ENCODE data around the gene CDH26. TPM values are rescaled to one million over a fixed set of nuclear protein-coding genes. Genes with fewer than 3 reads are reported as not detected.
"Not testable (repeated sequence)": the region's sequence is repeated elsewhere in the genome, so short reads cannot be mapped to it uniquely, and the experiment has no call there.

CDH26 gene
- total and polyA plus RNA-seq, 7 experiments from 2014 or later = 0.09 to 6.6 (median 2.4) TPM; not detected in 1

DNA sequence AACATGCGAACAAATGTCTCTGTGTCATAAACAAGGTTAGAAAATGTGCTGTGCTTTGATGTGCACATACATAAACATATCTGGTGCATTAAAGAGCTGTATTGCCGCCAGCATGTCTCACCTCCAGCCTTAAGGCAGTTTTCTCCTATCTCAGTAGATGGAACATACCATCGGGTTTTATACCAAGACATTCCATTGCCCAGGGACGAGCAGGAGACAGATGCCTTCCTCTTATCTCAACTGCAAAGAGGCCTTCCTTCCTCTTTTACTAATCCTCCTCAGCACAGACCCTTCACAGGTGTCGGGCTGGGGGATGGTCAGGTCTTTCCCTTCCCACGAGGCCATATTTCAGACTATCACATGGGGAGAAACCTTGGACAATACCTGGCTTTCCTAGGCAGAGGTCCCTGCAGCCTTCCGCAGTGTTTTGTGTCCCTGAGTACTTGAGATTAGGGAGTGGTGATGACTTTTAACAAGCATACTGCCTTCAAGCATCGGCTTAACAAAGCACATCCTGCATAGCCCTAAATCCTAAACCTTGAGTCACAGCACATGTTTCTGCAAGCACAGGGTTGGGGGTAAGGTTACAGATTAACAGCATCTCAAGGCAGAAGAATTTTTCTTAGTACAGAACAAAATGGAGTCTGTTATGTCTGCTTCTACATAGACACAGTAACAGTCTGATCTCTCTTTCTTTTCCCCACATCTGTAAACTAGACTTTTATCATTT is 83.4 kb downstream of the CDH26 start:
- DNase-seq; H3K4me1 Mint-ChIP-seq; H3K27ac Mint-ChIP-seq; H3K4me3 ChIP-seq (ENCODE audit: low read length); H3K27me3 ChIP-seq (ENCODE audit: control insufficient read depth in 2 of 2, insufficient read depth in 2 of 2, low read length in 2 of 2); H3K36me3 ChIP-seq (ENCODE audit: control insufficient read depth in 2 of 3, insufficient read depth in 3 of 3, low read length in 3 of 3); H3K9me3 Mint-ChIP-seq; POLR2A ChIA-PET; H3K27ac ChIP-seq (ENCODE audit: low read depth, low read length); ATAC-seq; H3K36me3 Mint-ChIP-seq; H3K4me3 Mint-ChIP-seq; H3K4me1 ChIP-seq (ENCODE audit: control insufficient read depth in 2 of 2, insufficient read depth in 2 of 2, low read length in 2 of 2); CTCF ChIA-PET; H3K9me3 ChIP-seq (ENCODE audit: control insufficient read depth in 2 of 3, low read length in 3 of 3); intact Hi-C loops (cut with micrococcal nuclease): not testable (repeated sequence)
- peaks cover 0 to 15% (median 9%) of the 10 kb centered on the region in 5 donors for H3K27me3 Mint-ChIP-seq

DNA sequence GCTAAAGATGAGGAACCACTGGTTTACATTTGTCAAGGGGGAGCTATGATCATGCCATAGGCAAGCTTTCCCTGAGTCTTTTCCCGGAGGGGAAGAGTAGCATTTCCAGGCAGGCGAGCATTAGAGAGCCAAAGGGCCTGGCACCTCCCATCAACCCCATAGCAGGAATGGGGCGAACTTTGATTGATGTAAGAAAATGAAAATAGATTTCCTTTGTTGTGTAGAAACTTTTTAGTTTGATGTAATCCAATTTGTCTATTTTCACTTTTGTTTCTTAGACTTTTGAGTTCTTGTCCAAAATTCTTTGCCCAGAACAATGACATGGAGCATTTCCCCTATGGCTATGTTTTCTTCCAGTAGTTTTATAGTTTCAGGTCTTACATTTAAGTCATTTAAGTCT is 85.2 kb downstream of the CDH26 start:
- Mint-ChIP-seq H3K36me3 (peaks cover 0 to 3% (median 0%) of the 10 kb centered on the region in 5 donors), H3K4me3 (no peak overlapping the region), H3K9me3 (no peaks in the 10 kb centered on the region), H3K27ac (no peak overlapping the region), H3K4me1 (peaks cover 0 to 8% (median 0%) of the 10 kb centered on the region in 7 donors), H3K27me3 (peaks cover 0 to 13% (median 6%) of the 10 kb centered on the region in 5 donors)
- no peak overlapping the region for H3K4me3 ChIP-seq (ENCODE audit: low read length)
- no peaks in the 10 kb centered on the region for H3K9me3 ChIP-seq (ENCODE audit: control insufficient read depth in 2 of 3, low read length in 3 of 3)
- intact Hi-C loops (cut with micrococcal nuclease) = no loop called here
- DNase-seq = no peak
- ATAC-seq = no peak
- no peaks in the 10 kb centered on the region for H3K36me3 ChIP-seq (ENCODE audit: control insufficient read depth in 2 of 3, insufficient read depth in 3 of 3, low read length in 3 of 3)
- POLR2A ChIA-PET = no interaction called here
- H3K4me1 ChIP-seq (ENCODE audit: control insufficient read depth in 2 of 2, insufficient read depth in 2 of 2, low read length in 2 of 2) = no peaks in the 10 kb centered on the region
- CTCF ChIA-PET = no interaction called here
- H3K27me3 ChIP-seq (ENCODE audit: control insufficient read depth in 2 of 2, insufficient read depth in 2 of 2, low read length in 2 of 2) = no peaks in the 10 kb centered on the region
- no peak overlapping the region for H3K27ac ChIP-seq (ENCODE audit: low read depth, low read length)

DNA sequence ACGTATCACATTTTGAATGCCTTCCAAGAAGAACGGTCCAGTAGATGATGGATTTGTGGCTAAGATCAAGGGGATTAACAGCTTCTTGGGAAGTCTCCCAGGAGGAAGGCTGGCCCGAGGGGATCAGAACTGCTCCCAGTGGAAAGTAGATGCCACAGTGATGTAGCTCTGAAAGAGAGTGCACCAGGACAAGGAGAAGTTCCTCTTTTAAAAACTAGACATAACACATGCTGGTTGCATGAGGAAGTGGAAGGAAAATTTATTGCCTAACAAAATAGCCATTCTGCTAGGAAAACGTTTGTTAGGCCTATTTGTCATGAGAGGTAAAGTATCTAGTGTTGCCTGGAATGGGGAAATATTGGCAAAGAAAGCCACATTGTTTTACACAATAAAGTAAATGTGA is 87.8 kb downstream of the CDH26 start:
- CTCF ChIA-PET = no interaction called here
- peaks cover 0 to 1% (median 0%) of the 10 kb centered on the region in 11 donors for H3K9me3 Mint-ChIP-seq
- Histone ChIP-seq H3K27ac (ENCODE audit: low read depth, low read length) (no peak overlapping the region), H3K4me3 (ENCODE audit: low read length) (no peak overlapping the region), H3K9me3 (ENCODE audit: control insufficient read depth in 2 of 3, low read length in 3 of 3) (no peaks in the 10 kb centered on the region), H3K36me3 (ENCODE audit: control insufficient read depth in 2 of 3, insufficient read depth in 3 of 3, low read length in 3 of 3) (no peaks in the 10 kb centered on the region), H3K4me1 (ENCODE audit: control insufficient read depth in 2 of 2, insufficient read depth in 2 of 2, low read length in 2 of 2) (no peaks in the 10 kb centered on the region), H3K27me3 (ENCODE audit: control insufficient read depth in 2 of 2, insufficient read depth in 2 of 2, low read length in 2 of 2) (no peaks in the 10 kb centered on the region)
- ATAC-seq (peak; percentile 61), DNase-seq (no peak)
- peaks cover 0 to 18% (median 10%) of the 10 kb centered on the region in 5 donors for H3K27me3 Mint-ChIP-seq
- H3K36me3 Mint-ChIP-seq = peaks cover 0 to 3% (median 0%) of the 10 kb centered on the region in 5 donors
- H3K4me3 Mint-ChIP-seq = no peak overlapping the region
- peaks cover 0 to 8% (median 0%) of the 10 kb centered on the region in 7 donors for H3K4me1 Mint-ChIP-seq
- no peak overlapping the region for H3K27ac Mint-ChIP-seq
- POLR2A ChIA-PET = no interaction called here
- intact Hi-C loops (cut with micrococcal nuclease) = no loop called here

DNA sequence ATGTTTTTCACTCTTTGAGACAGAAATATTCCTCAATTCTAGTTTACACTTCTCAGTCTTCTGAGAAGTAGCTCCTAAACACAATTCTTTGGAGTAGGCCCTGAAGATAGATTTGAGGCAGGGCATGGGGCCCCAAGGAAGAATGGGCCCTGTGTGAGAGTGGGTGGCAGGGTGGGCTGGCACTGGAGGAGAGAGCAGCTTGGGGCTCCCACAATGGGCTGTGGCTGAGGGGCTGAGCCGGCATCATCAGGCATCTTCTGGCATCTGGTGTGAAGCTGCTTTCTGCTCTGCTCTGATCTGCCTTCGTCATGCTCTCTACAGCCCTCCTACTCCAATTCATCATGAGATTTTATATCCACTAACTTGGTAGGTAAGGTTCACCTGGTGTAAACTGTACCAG is 88.2 kb downstream of the CDH26 start:
- H3K4me1 Mint-ChIP-seq = peaks cover 0 to 8% (median 0%) of the 10 kb centered on the region in 7 donors

DNA sequence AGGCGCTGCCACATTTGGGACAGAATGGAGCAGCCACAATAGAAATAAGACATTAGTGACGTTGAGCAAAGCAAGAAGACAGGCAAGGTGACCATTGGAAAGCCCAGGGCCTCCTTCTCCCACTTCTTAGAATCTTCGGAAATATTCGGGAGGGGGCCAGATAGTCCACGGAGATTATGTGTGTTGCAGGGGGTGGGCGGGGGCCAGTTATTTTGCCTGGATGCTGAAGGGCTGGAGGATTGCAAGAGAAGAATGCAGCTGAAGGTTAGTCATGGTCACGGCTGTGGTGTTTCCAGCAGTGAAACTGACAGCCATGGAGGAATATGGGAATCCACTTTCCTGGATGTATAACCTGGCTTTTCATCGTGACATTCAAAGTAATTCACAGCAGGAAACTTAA is 88.6 kb downstream of the CDH26 start:
- ATAC-seq (no peak), DNase-seq (no peak)
- intact Hi-C loops (cut with micrococcal nuclease) = no loop called here
- Histone ChIP-seq H3K36me3 (ENCODE audit: control insufficient read depth in 2 of 3, insufficient read depth in 3 of 3, low read length in 3 of 3) (no peaks in the 10 kb centered on the region), H3K4me3 (ENCODE audit: low read length) (no peak overlapping the region), H3K9me3 (ENCODE audit: control insufficient read depth in 2 of 3, low read length in 3 of 3) (no peaks in the 10 kb centered on the region), H3K4me1 (ENCODE audit: control insufficient read depth in 2 of 2, insufficient read depth in 2 of 2, low read length in 2 of 2) (no peaks in the 10 kb centered on the region), H3K27me3 (ENCODE audit: control insufficient read depth in 2 of 2, insufficient read depth in 2 of 2, low read length in 2 of 2) (no peaks in the 10 kb centered on the region), H3K27ac (ENCODE audit: low read depth, low read length) (no peak overlapping the region)
- Mint-ChIP-seq H3K36me3 (peaks cover 0 to 3% (median 0%) of the 10 kb centered on the region in 5 donors), H3K27ac (no peak overlapping the region), H3K4me1 (peaks cover 0 to 8% (median 0%) of the 10 kb centered on the region in 7 donors), H3K27me3 (peaks cover 0 to 18% (median 8%) of the 10 kb centered on the region in 5 donors), H3K4me3 (no peak overlapping the region), H3K9me3 (peaks cover 0 to 1% (median 0%) of the 10 kb centered on the region in 11 donors)
- ChIA-PET POLR2A (no interaction called here), CTCF (no interaction called here)

More for the DNA sequence above, 88.2 kb downstream of the CDH26 start:
- ChIA-PET CTCF (no interaction called here), POLR2A (no interaction called here)
- no peak overlapping the region for H3K4me3 Mint-ChIP-seq
- Histone ChIP-seq H3K9me3 (ENCODE audit: control insufficient read depth in 2 of 3, low read length in 3 of 3) (no peaks in the 10 kb centered on the region), H3K4me1 (ENCODE audit: control insufficient read depth in 2 of 2, insufficient read depth in 2 of 2, low read length in 2 of 2) (no peaks in the 10 kb centered on the region), H3K36me3 (ENCODE audit: control insufficient read depth in 2 of 3, insufficient read depth in 3 of 3, low read length in 3 of 3) (no peaks in the 10 kb centered on the region), H3K4me3 (ENCODE audit: low read length) (no peak overlapping the region), H3K27me3 (ENCODE audit: control insufficient read depth in 2 of 2, insufficient read depth in 2 of 2, low read length in 2 of 2) (no peaks in the 10 kb centered on the region), H3K27ac (ENCODE audit: low read depth, low read length) (no peak overlapping the region)
- peaks cover 0 to 1% (median 0%) of the 10 kb centered on the region in 11 donors for H3K9me3 Mint-ChIP-seq
- H3K27me3 Mint-ChIP-seq = peaks cover 0 to 18% (median 8%) of the 10 kb centered on the region in 5 donors
- H3K27ac Mint-ChIP-seq = no peak overlapping the region
- intact Hi-C loops (cut with micrococcal nuclease) = no loop called here
- peaks cover 0 to 3% (median 0%) of the 10 kb centered on the region in 5 donors for H3K36me3 Mint-ChIP-seq
- ATAC-seq (peak; percentile 20), DNase-seq (no peak)

DNA sequence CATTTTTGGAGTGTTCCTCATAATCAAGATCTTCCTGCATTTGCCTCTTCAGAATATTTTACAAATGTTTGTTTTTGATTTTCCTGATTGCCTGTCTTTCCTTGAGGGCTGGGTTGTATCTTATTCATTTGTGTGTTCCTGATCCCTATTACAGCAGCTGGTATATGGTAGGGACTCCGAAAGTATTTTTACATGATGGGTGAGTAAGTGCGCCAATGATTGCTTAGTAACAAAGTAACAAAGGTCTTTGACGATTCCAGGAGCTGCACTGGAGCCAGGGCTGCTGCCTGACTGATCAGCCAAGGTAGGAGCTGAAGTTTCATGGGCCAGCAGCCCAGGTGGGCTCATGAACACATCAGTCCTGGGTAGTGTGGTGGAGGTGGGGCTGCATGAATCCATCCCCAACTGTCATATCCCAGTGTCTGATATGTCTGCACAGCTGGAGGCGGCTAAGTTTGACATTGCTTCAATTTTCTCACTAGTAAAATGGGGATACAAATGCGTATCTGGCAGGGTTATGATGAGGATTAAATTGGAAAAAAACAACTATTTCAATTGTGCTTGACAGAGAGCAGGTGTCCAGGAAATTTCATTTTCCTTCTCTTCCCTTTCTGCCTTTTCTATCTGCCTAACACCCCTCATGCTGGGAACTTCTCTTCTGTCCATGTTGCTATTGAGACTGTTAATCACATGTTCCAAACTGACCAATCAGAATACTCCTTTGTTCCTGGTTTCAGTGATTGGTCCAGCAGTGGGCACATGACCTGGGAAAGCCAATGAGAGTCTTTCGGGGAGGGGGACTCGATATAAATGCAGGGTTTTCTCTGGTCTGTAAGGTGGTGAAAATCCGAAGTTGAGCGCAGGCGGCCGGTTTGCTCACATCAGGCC is 90.7 kb downstream of the CDH26 start:
- Mint-ChIP-seq H3K27ac (no peak overlapping the region), H3K27me3 (peaks cover 0 to 13% (median 7%) of the 10 kb centered on the region in 5 donors), H3K36me3 (peaks cover 0 to 3% (median 0%) of the 10 kb centered on the region in 5 donors), H3K4me1 (peaks cover 2 to 13% (median 8%) of the 10 kb centered on the region in 7 donors), H3K4me3 (no peak overlapping the region), H3K9me3 (peaks cover 0 to 1% (median 0%) of the 10 kb centered on the region in 11 donors)
- Histone ChIP-seq H3K27me3 (ENCODE audit: control insufficient read depth in 2 of 2, insufficient read depth in 2 of 2, low read length in 2 of 2) (no peaks in the 10 kb centered on the region), H3K27ac (ENCODE audit: low read depth, low read length) (no peak overlapping the region), H3K4me3 (ENCODE audit: low read length) (no peak overlapping the region), H3K36me3 (ENCODE audit: control insufficient read depth in 2 of 3, insufficient read depth in 3 of 3, low read length in 3 of 3) (no peaks in the 10 kb centered on the region), H3K4me1 (ENCODE audit: control insufficient read depth in 2 of 2, insufficient read depth in 2 of 2, low read length in 2 of 2) (no peaks in the 10 kb centered on the region), H3K9me3 (ENCODE audit: control insufficient read depth in 2 of 3, low read length in 3 of 3) (no peaks in the 10 kb centered on the region)
- no peak for ATAC-seq
- ChIA-PET POLR2A (no interaction called here), CTCF (no interaction called here)
- intact Hi-C loops (cut with micrococcal nuclease) = no loop called here
- no peak for DNase-seq

Measured in naive thymus-derived CD4-positive, alpha-beta T cell (primary cell).